Neural cell (in vitro differentiated cells): Measurements from ENCODE around the gene NR4A2. TPM values are rescaled to one million over a fixed set of nuclear protein-coding genes. Genes with fewer than 3 reads are reported as not detected.

ENCODE experiments used
- H2AFZ ChIP-seq: fragments of 200-600, 300-800 bp; sonication (generic), shearing (Covaris generic); 2 replicates; pipeline ENCODE4 v1.6.0; 2014; ENCODE audit warnings: low read depth, mild to moderate bottlenecking, antibody characterized with exemption, low read length, moderate library complexity
- H3F3A ChIP-seq: fragments of 200-600 bp; shearing (Covaris generic); 2 replicates; pipeline ENCODE4 v1.6.1; 2016; ENCODE audit warnings: mild to moderate bottlenecking, moderate library complexity, mixed read lengths, antibody characterized with exemption, low read length; ENCODE audit not compliant: insufficient read depth, poor library complexity, severe bottlenecking
- H3K27ac ChIP-seq: fragments of 200-600, 300-800 bp; sonication (generic), shearing (Covaris generic); 2 replicates; pipeline ENCODE4 v1.5.1; 2014; ENCODE audit warnings: mild to moderate bottlenecking, low read length, moderate library complexity
- H3K27me3 ChIP-seq: fragments of 300-800, 200-600 bp; sonication (generic), shearing (Covaris generic); 2 replicates; pipeline ENCODE4 v1.6.0; 2014; ENCODE audit warnings: mild to moderate bottlenecking, low read depth, low read length, moderate library complexity; ENCODE audit not compliant: insufficient read depth
- H3K36me3 ChIP-seq: fragments of 300-800, 200-600 bp; sonication (generic), shearing (Covaris generic); 2 replicates; pipeline ENCODE4 v1.5.1; 2014; ENCODE audit warnings: mild to moderate bottlenecking, antibody characterized with exemption, low read length, moderate library complexity; ENCODE audit not compliant: insufficient read depth
- H3K4me2 ChIP-seq: fragments of 300-800, 200-600 bp; sonication (generic), shearing (Covaris generic); 2 replicates; pipeline ENCODE4 v1.6.0; 2014; ENCODE audit warnings: mild to moderate bottlenecking, low read length
- H3K4me3 ChIP-seq: fragments of 300-800, 200-600 bp; sonication (generic), shearing (Covaris generic); 2 replicates; pipeline ENCODE4 v1.5.1; 2014; ENCODE audit warnings: mild to moderate bottlenecking, low read length, moderate library complexity
- H3K79me2 ChIP-seq: fragments of 200-600 bp; shearing (Covaris generic); replicated peaks from 2 replicates; pipeline ENCODE4 v1.6.0; 2014; ENCODE audit warnings: mild to moderate bottlenecking, low read length, moderate library complexity; ENCODE audit not compliant: insufficient read depth
- H3K9ac ChIP-seq: fragments of 300-800, 200-600 bp; sonication (generic), shearing (Covaris generic); 2 replicates; pipeline ENCODE4 v1.6.1; 2016; ENCODE audit warnings: mild to moderate bottlenecking, low read length, mixed read lengths
- H3K9me2 ChIP-seq: fragments of 200-600 bp; shearing (Covaris generic); 2 replicates; pipeline ENCODE4 v1.6.1; 2016; ENCODE audit warnings: mild to moderate bottlenecking, low read length, mixed read lengths; ENCODE audit not compliant: insufficient read depth
- H3K9me3 ChIP-seq: fragments of 200-600, 300-800 bp; sonication (generic), shearing (Covaris generic); 2 replicates; pipeline ENCODE4 v1.6.1; 2016; ENCODE audit warnings: mild to moderate bottlenecking, mixed run types, low read length, moderate library complexity, mixed read lengths
- H4K20me1 ChIP-seq: fragments of 200-600 bp; shearing (Covaris generic); 2 replicates; pipeline ENCODE4 v1.6.1; 2016; ENCODE audit warnings: mild to moderate bottlenecking, mixed run types; ENCODE audit not compliant: insufficient read depth
- EP300 ChIP-seq: fragments of 450-650 bp; conservative IDR thresholded peaks from 2 replicates; pipeline ENCODE4 v1.6.1; 2014; ENCODE audit warnings: antibody characterized with exemption, mild to moderate bottlenecking, moderate library complexity; ENCODE audit not compliant: poor library complexity, severe bottlenecking
- EZH2 ChIP-seq: fragments of 200-600, 300-800 bp; shearing (Covaris generic), sonication (generic); IDR thresholded peaks from 2 replicates; pipeline ENCODE4 v1.6.1; 2014; ENCODE audit warnings: antibody characterized with exemption, low read length, borderline replicate concordance, mild to moderate bottlenecking; ENCODE audit not compliant: insufficient read depth, poor library complexity, severe bottlenecking
- MXI1 ChIP-seq: fragments of 450-650 bp; conservative IDR thresholded peaks from 2 replicates; pipeline ENCODE4 v1.6.1; 2014; ENCODE audit warnings: antibody characterized with exemption, mild to moderate bottlenecking; ENCODE audit not compliant: poor library complexity, severe bottlenecking
- POLR2AphosphoS5 ChIP-seq: IDR thresholded peaks from 2 replicates; pipeline ENCODE4 v1.6.1; 2012
- RAD21 ChIP-seq: fragments of 450-650 bp; conservative IDR thresholded peaks from 2 replicates; pipeline ENCODE4 v1.6.1; 2014; ENCODE audit warnings: antibody characterized with exemption, mild to moderate bottlenecking, moderate library complexity
- SMC3 ChIP-seq: fragments of 450-650 bp; conservative IDR thresholded peaks from 2 replicates; pipeline ENCODE4 v1.6.1; 2014; ENCODE audit warnings: antibody characterized with exemption, mild to moderate bottlenecking, moderate library complexity; ENCODE audit not compliant: poor library complexity
- TAF1 ChIP-seq: IDR thresholded peaks from 2 replicates; pipeline ENCODE4 v1.6.1; 2012; ENCODE audit warnings: low read depth
- polyA plus RNA-seq: library from polyadenylated mRNA; depleted of rRNA; stranded (reverse); fragments of >200 nt; gene quantifications from 2 replicates; pipeline ENCODE4 v1.2.3, GENCODE V29; 2014
- TF ChIP-seq, protein P1 (sequence below): fragments of 450-650 bp; IDR thresholded peaks from 2 replicates; pipeline ENCODE4 v1.5.1; 2014; ENCODE audit warnings: antibody characterized with exemption, mild to moderate bottlenecking, moderate library complexity; ENCODE audit not compliant: poor library complexity, severe bottlenecking
- TF ChIP-seq, protein P2 (sequence below): IDR thresholded peaks from 2 replicates; pipeline ENCODE4 v1.6.1; 2012; ENCODE audit warnings: borderline replicate concordance

Gene NR4A2
- polyA plus RNA-seq, 1 donor from 2014 or later: 0.48 TPM

DNA sequence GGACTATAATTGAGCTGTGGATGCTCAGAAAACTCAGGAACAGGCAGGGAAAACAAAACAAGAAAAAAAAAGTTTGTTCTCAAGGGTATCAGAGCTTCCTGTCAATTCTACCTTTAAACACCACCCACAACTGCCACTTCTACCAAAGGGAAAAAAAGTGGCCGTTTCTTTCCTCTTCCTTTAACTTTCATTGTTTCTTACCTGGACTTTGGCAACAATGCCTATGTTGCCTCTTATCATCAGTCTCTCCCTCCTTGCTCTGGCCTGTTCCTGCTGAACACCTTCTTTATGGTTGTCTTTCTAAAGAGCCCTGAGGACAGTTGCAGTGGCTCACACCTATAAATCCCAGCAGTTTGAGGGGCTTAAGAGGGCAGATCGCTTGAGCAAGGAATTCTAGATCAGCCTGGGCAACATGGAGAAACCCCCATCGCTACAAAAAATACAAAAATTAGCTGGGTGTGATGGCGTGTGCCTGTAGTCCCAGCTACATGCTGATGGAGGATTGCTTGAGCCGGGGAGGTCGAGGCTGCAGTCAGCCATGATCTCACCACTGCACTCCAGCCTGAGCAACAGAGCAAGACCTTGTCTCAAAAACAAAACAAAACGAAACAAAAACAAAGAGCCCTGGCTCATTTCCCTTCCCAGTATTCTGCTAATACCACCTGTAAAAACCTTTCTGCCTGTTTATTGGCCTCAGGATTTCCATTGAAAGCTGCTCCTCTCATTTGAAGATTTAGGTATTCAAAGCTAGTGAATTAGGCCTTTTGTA, 18.0 kb upstream of the NR4A2 start:
- no peaks in the 10 kb centered on the region for H3K9me3 ChIP-seq
- H3K79me2 ChIP-seq: no peaks in the 10 kb centered on the region
- no peak overlapping the region for H2AFZ ChIP-seq
- H3K27me3 ChIP-seq: no peaks in the 10 kb centered on the region
- no peak overlapping the region for H3K4me2 ChIP-seq
- TF ChIP-seq EZH2: no peak
- TF ChIP-seq, protein P1, sequence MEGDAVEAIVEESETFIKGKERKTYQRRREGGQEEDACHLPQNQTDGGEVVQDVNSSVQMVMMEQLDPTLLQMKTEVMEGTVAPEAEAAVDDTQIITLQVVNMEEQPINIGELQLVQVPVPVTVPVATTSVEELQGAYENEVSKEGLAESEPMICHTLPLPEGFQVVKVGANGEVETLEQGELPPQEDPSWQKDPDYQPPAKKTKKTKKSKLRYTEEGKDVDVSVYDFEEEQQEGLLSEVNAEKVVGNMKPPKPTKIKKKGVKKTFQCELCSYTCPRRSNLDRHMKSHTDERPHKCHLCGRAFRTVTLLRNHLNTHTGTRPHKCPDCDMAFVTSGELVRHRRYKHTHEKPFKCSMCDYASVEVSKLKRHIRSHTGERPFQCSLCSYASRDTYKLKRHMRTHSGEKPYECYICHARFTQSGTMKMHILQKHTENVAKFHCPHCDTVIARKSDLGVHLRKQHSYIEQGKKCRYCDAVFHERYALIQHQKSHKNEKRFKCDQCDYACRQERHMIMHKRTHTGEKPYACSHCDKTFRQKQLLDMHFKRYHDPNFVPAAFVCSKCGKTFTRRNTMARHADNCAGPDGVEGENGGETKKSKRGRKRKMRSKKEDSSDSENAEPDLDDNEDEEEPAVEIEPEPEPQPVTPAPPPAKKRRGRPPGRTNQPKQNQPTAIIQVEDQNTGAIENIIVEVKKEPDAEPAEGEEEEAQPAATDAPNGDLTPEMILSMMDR: no peak
- TF ChIP-seq POLR2AphosphoS5: no peak
- no peak for TF ChIP-seq TAF1
- H3K36me3 ChIP-seq: no peaks in the 10 kb centered on the region
- no peak overlapping the region for H3K9ac ChIP-seq
- H4K20me1 ChIP-seq: no peaks in the 10 kb centered on the region
- no peak overlapping the region for H3K27ac ChIP-seq
- no peaks in the 10 kb centered on the region for H3K9me2 ChIP-seq
- no peaks in the 10 kb centered on the region for H3F3A ChIP-seq
- no peak overlapping the region for H3K4me3 ChIP-seq

DNA sequence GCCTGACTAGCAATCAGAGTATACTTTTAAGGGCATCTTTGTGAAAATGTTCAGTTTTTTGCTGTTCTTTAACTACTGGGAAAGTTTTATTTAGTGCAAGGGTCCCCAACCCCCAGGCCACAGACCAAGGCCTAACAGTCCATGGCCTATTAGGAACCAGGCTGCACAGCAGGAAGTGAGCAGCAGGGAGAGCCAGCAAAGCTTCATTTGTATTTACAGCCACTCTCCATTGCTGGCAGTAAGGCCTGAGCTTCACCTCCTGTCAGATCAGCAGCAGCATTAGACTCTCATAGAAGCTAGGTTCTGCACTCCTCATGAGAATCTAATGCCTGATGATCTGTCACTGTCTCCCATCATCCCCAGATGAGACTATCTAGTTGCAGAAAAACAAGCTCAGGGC, 17.1 kb upstream of the NR4A2 start:
- H3K4me3 ChIP-seq: no peak overlapping the region
- H3K27ac ChIP-seq: no peak overlapping the region
- no peaks in the 10 kb centered on the region for H3K9me2 ChIP-seq
- no peak overlapping the region for H2AFZ ChIP-seq
- H3K4me2 ChIP-seq: no peak overlapping the region
- H3K79me2 ChIP-seq: no peaks in the 10 kb centered on the region
- H4K20me1 ChIP-seq: no peaks in the 10 kb centered on the region
- no peak overlapping the region for H3K9ac ChIP-seq
- TF ChIP-seq SMC3 (no peak), POLR2AphosphoS5 (no peak), RAD21 (no peak), EZH2 (no peak), MXI1 (no peak), TAF1 (no peak), EP300 (no peak)
- TF ChIP-seq, protein P1: no peak
- TF ChIP-seq, protein P2, sequence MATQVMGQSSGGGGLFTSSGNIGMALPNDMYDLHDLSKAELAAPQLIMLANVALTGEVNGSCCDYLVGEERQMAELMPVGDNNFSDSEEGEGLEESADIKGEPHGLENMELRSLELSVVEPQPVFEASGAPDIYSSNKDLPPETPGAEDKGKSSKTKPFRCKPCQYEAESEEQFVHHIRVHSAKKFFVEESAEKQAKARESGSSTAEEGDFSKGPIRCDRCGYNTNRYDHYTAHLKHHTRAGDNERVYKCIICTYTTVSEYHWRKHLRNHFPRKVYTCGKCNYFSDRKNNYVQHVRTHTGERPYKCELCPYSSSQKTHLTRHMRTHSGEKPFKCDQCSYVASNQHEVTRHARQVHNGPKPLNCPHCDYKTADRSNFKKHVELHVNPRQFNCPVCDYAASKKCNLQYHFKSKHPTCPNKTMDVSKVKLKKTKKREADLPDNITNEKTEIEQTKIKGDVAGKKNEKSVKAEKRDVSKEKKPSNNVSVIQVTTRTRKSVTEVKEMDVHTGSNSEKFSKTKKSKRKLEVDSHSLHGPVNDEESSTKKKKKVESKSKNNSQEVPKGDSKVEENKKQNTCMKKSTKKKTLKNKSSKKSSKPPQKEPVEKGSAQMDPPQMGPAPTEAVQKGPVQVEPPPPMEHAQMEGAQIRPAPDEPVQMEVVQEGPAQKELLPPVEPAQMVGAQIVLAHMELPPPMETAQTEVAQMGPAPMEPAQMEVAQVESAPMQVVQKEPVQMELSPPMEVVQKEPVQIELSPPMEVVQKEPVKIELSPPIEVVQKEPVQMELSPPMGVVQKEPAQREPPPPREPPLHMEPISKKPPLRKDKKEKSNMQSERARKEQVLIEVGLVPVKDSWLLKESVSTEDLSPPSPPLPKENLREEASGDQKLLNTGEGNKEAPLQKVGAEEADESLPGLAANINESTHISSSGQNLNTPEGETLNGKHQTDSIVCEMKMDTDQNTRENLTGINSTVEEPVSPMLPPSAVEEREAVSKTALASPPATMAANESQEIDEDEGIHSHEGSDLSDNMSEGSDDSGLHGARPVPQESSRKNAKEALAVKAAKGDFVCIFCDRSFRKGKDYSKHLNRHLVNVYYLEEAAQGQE: no peak
- H3K36me3 ChIP-seq: no peaks in the 10 kb centered on the region
- H3K27me3 ChIP-seq: peaks cover 6% of the 10 kb centered on the region
- no peaks in the 10 kb centered on the region for H3F3A ChIP-seq
- no peaks in the 10 kb centered on the region for H3K9me3 ChIP-seq
